Skeletal muscle satellite cell (primary cell): Measurements from ENCODE around the gene BCL2L13.
"Not testable (repeated sequence)": the region's sequence is repeated elsewhere in the genome, so short reads cannot be mapped to it uniquely, and the experiment has no call there.

ENCODE experiments used
- H3K27me3 ChIP-seq: 2 replicates; pipeline ENCODE4 v1.7.0; 2013; ENCODE audit warnings: low read length; ENCODE audit not compliant: control insufficient read depth, insufficient read depth
- H3K36me3 ChIP-seq: 2 replicates; pipeline ENCODE4 v1.7.0; 2013; ENCODE audit warnings: mild to moderate bottlenecking, control low read depth, low read length; ENCODE audit not compliant: insufficient read depth
- H3K4me1 ChIP-seq: 2 replicates; pipeline ENCODE4 v1.7.0; 2013; ENCODE audit warnings: low read length; ENCODE audit not compliant: control insufficient read depth, insufficient read depth
- H3K4me2 ChIP-seq: 2 replicates; pipeline ENCODE4 v1.7.0; 2013; ENCODE audit warnings: mild to moderate bottlenecking, low read length
- H3K4me3 ChIP-seq: 2 replicates; pipeline ENCODE4 v1.7.0; 2013; ENCODE audit warnings: low read length
- H3K9ac ChIP-seq: 2 replicates; pipeline ENCODE4 v1.7.0; 2013; ENCODE audit warnings: mild to moderate bottlenecking, low read depth, low read length, moderate library complexity
- H3K9me3 ChIP-seq: replicated peaks from 2 replicates; pipeline ENCODE4 v1.7.0; 2013; ENCODE audit warnings: mild to moderate bottlenecking, control low read depth, low read length

The BCL2L13 gene

DNA sequence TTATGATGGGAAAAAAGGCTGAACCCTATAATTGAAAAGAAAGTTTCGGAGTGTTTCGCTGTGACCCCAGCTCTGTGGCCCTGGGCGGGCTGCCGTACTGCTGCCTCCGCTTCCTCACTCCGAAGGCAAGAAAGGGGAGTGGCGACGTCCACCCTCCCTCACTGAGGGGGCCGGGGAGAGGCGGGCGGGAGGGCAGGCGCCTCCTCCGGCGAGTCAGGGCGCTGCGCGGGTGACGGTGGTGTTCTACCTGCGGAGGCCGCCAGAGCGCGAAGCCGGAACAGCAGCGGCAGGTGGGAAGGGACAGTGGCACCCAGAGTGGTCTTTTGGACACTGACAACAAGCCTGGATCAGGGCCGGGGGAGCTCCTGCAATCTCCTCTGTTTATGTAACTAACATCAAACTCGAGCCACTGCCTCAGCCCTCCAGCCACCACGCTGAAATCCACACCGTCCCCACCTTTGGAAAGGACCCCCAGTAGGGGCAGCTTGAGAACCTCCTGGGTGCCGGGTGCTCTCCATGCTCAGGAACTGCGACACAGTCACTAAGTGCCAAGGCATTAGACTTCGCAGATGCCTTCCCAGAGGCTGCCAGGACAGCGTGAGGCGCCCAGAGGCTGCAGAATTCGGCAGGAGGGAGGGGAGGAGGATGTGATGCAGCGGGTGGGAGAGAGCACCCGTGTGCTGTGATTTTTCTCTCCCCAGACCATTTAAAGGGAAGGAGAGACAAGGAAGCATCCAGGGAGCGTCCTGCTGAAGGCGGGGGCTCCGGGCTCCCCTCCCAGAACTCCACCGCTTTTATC lies 110.2 kb downstream of the BCL2L13 start:
- H3K36me3 ChIP-seq: no peaks in the 10 kb centered on the region
- H3K9me3 ChIP-seq: no peaks in the 10 kb centered on the region
- H3K27me3 ChIP-seq: no peaks in the 10 kb centered on the region
- peaks cover 7% of the 10 kb centered on the region for H3K4me1 ChIP-seq
- no peak overlapping the region for H3K4me3 ChIP-seq
- H3K9ac ChIP-seq: no peak overlapping the region
- no peak overlapping the region for H3K4me2 ChIP-seq

- Histone ChIP-seq H3K4me1 (peaks cover 7% of the 10 kb centered on the region), H3K9me3 (no peaks in the 10 kb centered on the region), H3K36me3 (no peaks in the 10 kb centered on the region), H3K27me3 (no peaks in the 10 kb centered on the region), H3K9ac (no peak overlapping the region), H3K4me2 (no peak overlapping the region), H3K4me3 (no peak overlapping the region)
These were observed 111.2 kb downstream of the BCL2L13 start for GRCh38 chr22:17749605-17750395.

- Histone ChIP-seq H3K4me1 (peaks cover 7% of the 10 kb centered on the region), H3K27me3 (no peaks in the 10 kb centered on the region), H3K36me3 (no peaks in the 10 kb centered on the region), H3K9ac (no peak overlapping the region), H3K4me2 (no peak overlapping the region), H3K9me3 (no peaks in the 10 kb centered on the region), H3K4me3 (no peak overlapping the region)
These were observed 113.0 kb downstream of the BCL2L13 start for GRCh38 chr22:17751596-17751995.

DNA sequence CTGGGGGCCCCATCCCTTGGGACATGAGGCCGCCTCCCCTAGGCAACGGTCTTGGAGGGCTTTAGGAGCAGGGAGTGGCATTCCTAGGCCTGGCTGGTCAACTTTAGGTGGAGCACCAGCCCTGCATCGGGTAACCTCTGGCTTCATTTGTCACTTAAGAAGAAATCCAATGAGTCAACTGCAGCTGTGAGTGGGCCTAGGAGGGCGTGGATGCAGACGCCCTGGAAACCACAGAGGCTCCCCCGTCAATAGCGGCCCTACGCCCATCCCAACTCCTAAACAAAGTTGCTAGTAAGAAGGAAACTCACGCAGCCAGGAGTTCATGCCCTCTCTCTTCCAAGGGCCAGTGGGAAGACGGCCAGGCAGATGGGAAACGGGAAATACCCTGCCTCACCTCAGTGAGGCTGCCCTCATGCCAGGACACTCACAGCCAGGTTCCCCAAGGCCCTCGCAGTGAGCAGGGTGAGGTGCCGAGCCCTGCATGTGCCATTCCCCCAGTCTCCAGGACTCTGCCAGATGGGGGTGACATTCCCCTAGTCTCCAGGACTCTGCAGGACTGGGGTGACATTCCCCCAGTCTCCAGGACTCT lies 114.9 kb downstream of the BCL2L13 start:
- Histone ChIP-seq H3K9ac (no peak overlapping the region), H3K36me3 (no peaks in the 10 kb centered on the region), H3K4me1 (peaks cover 7% of the 10 kb centered on the region), H3K4me2 (no peak overlapping the region), H3K27me3 (no peaks in the 10 kb centered on the region), H3K9me3 (no peaks in the 10 kb centered on the region), H3K4me3 (no peak overlapping the region)

GRCh38 chr22:17754233-17754925 lies 115.8 kb downstream of the BCL2L13 start:
- no peak overlapping the region for H3K4me2 ChIP-seq
- H3K36me3 ChIP-seq: no peaks in the 10 kb centered on the region
- peaks cover 7% of the 10 kb centered on the region for H3K4me1 ChIP-seq
- H3K9ac ChIP-seq: no peak overlapping the region
- no peak overlapping the region for H3K4me3 ChIP-seq
- H3K27me3 ChIP-seq: no peaks in the 10 kb centered on the region
- H3K9me3 ChIP-seq: no peaks in the 10 kb centered on the region

- no peak overlapping the region for H3K4me3 ChIP-seq
- no peaks in the 10 kb centered on the region for H3K4me1 ChIP-seq
- no peaks in the 10 kb centered on the region for H3K27me3 ChIP-seq
- H3K9me3 ChIP-seq: no peaks in the 10 kb centered on the region
- H3K9ac ChIP-seq: no peak overlapping the region
- no peak overlapping the region for H3K4me2 ChIP-seq
- H3K36me3 ChIP-seq: no peaks in the 10 kb centered on the region
These were observed 122.6 kb downstream of the BCL2L13 start for GRCh38 chr22:17761138-17761488.

- not testable (repeated sequence) for H3K4me3 ChIP-seq, H3K27me3 ChIP-seq, H3K4me1 ChIP-seq, H3K9ac ChIP-seq, H3K4me2 ChIP-seq, H3K36me3 ChIP-seq, H3K9me3 ChIP-seq
These were observed 124.9 kb downstream of the BCL2L13 start for GRCh38 chr22:17763442-17763841.

GRCh38 chr22:17764036-17764435 lies 125.5 kb downstream of the BCL2L13 start:
- Histone ChIP-seq H3K9ac (no peak overlapping the region), H3K4me3 (no peak overlapping the region), H3K4me1 (no peaks in the 10 kb centered on the region), H3K9me3 (no peaks in the 10 kb centered on the region), H3K27me3 (no peaks in the 10 kb centered on the region), H3K4me2 (no peak overlapping the region), H3K36me3 (no peaks in the 10 kb centered on the region)

GRCh38 chr22:17764852-17765251 lies 126.3 kb downstream of the BCL2L13 start:
- H3K4me3 ChIP-seq, H3K36me3 ChIP-seq, H3K4me1 ChIP-seq, H3K9ac ChIP-seq, H3K4me2 ChIP-seq, H3K27me3 ChIP-seq, H3K9me3 ChIP-seq: not testable (repeated sequence)

GRCh38 chr22:17767233-17768065 lies 128.9 kb downstream of the BCL2L13 start:
- peaks cover 11% of the 10 kb centered on the region for H3K4me1 ChIP-seq
- H3K9me3 ChIP-seq: no peaks in the 10 kb centered on the region
- no peak overlapping the region for H3K9ac ChIP-seq
- no peaks in the 10 kb centered on the region for H3K36me3 ChIP-seq
- H3K4me2 ChIP-seq: no peak overlapping the region
- no peaks in the 10 kb centered on the region for H3K27me3 ChIP-seq
- no peak overlapping the region for H3K4me3 ChIP-seq
